Epithelial cell of proximal tubule (primary cell): ENCODE results near the gene RGS6. TPM values are rescaled to one million over a fixed set of nuclear protein-coding genes. Genes with fewer than 3 reads are reported as not detected.
A peak's percentile ranks its signal among the peaks of the same experiment; 100 is the strongest.

Experiments used
- DNase-seq: peaks from one replicate; pipeline ENCODE4 v3.0.0-alpha.2; 2011; ENCODE audit warnings: low read depth
- H3K4me3 ChIP-seq: 2 replicates; pipeline ENCODE4 v1.5.1; 2011; ENCODE audit warnings: low read depth, mild to moderate bottlenecking, low read length
- total RNA-seq: library from RNA; depleted of rRNA; stranded (reverse); fragments of >200 nt; gene quantifications from 2 replicates; pipeline ENCODE4 v1.2.3, GENCODE V29; 2015
- TF ChIP-seq, protein P1 (sequence below): conservative IDR thresholded peaks from 2 replicates; pipeline ENCODE4 v1.5.1; 2012; ENCODE audit warnings: low read depth, mild to moderate bottlenecking, low read length

The RGS6 gene
- total RNA-seq, 1 donor from 2014 or later = not detected

DNA sequence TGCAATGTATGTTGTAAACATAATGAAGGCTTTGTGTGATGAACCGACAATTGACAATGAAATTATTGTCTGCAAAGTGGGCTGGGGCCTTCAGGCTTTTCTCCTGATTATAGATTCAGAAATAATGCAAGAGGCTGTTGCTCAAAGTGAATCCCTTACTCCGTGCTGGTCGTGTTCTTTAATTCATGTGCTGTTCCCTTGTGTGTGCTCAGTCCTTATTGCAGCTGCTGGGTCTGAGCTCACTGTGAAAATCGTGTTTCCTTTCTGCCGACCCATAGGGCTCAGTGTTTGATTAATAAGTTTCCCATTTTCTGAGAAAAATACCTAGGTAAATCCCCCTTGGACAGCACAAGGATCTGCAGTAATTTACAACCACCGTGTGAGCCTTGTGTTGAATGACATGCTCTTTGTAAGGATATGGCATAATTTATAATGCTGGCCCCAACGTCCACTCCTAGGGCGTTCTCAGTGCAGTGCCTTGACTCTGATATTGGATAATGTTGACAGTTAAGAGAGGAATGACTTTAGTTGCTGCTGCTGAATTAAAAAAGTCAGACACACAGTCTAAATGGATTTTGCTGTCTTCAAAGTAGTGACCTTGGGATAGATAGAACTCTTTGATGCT lies 81.6 kb downstream of the RGS6 start:
- TF ChIP-seq, protein P1, sequence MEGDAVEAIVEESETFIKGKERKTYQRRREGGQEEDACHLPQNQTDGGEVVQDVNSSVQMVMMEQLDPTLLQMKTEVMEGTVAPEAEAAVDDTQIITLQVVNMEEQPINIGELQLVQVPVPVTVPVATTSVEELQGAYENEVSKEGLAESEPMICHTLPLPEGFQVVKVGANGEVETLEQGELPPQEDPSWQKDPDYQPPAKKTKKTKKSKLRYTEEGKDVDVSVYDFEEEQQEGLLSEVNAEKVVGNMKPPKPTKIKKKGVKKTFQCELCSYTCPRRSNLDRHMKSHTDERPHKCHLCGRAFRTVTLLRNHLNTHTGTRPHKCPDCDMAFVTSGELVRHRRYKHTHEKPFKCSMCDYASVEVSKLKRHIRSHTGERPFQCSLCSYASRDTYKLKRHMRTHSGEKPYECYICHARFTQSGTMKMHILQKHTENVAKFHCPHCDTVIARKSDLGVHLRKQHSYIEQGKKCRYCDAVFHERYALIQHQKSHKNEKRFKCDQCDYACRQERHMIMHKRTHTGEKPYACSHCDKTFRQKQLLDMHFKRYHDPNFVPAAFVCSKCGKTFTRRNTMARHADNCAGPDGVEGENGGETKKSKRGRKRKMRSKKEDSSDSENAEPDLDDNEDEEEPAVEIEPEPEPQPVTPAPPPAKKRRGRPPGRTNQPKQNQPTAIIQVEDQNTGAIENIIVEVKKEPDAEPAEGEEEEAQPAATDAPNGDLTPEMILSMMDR = no peak
- no peak for DNase-seq
- no peak overlapping the region for H3K4me3 ChIP-seq

DNA sequence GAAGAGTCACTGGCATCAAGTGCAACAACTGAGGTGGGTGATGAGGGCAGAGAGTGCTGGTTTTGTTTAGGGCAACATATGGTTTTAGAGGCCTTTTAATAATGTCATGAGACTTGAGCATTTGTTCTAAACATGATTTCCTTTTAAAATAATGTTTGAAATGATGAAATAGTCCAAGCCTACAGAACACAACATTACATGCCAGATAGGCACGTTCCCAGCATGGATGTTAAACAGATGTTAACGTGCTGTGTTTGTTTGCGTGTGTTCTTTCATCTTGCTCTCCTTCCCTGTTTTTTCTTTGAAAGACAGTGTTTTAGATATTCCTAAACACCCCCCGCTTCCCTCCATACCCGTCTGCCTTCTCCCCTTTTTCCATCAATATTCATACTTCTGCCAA lies 82.3 kb downstream of the RGS6 start:
- TF ChIP-seq, protein P1 = no peak
- H3K4me3 ChIP-seq = no peak overlapping the region
- DNase-seq = no peak

DNA sequence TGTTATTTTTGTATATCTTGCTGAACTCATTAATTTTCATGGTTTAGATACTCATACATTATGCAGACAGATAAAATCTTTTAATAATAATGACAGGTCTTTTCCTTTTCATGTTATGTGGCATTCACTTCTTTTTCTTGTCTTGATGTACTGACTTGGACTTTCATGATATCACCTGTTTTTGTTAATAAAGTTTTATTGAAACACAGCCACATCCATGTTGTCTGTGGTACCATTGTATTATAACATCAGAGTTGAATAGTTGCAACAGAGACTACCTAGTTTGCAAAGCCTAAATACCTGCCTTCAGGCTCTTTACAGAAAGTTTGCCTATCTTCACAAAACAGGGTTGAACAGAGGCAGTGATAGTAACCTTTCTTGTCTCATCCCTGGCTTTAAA lies 85.1 kb downstream of the RGS6 start:
- H3K4me3 ChIP-seq = no peak overlapping the region
- DNase-seq = no peak
- TF ChIP-seq, protein P1 = no peak

DNA sequence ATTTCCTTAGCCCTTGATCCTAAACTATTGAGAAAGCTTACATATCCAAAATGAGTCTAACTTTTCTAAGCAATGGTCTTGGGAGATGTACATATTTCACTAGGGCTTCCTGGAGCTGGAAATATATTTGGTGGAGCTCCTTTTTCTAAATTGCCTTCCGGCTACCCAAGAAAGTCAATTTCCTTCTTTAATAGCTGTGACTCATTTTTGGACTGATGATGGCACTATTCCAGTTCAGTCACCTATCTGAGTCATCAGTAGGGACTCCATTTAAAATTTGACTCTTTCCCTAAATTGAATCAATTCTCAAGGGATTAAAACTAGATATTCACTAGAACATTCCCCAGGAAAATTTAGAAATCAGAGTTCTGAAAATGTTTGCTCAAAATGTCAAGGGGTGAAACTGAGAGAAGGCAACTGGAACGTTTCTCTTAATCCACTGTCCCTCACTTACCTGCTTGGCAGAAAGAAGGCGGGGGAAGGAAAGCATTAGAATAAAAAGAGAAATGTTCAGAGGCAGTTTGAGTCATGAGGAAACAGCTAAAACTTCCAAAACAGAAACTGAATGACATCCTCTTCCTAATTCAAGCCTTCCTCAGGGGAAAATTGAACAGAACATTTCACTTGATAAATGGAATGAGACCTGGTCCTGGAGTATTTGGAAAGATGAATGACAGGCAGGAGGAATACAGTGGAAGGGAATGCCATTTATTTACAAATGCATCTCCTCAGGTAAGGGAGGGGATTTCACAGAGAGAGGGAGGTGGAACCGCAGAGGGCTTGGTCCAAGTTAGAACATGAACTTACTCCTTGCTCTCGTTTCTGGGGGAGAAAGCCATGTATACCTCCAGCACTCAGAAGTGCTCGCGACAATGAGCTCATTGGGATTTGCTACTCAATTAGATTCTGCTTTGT lies 91.2 kb downstream of the RGS6 start:
- TF ChIP-seq, protein P1 = no peak
- DNase-seq = no peak
- H3K4me3 ChIP-seq = no peak overlapping the region

DNA sequence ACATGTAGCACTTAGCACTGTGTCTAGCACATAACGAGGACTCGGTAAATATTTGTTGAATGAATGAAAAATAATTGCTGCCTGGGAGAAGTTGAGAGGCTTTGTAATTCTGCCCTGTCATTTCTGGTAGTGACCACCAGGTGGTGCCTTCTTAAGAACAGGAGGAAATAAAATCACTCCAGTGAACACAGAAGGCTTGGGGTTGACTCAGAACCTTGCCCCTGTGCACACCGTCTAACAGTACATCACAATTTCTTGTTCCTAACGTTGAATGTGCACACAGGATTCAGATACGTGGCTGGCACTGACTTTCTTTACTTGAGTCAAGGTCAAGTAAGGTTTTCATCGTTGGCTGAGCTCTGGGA lies 91.8 kb downstream of the RGS6 start:
- DNase-seq = peak; percentile 23
- H3K4me3 ChIP-seq = no peak overlapping the region
- TF ChIP-seq, protein P1 = peak; percentile 72

DNA sequence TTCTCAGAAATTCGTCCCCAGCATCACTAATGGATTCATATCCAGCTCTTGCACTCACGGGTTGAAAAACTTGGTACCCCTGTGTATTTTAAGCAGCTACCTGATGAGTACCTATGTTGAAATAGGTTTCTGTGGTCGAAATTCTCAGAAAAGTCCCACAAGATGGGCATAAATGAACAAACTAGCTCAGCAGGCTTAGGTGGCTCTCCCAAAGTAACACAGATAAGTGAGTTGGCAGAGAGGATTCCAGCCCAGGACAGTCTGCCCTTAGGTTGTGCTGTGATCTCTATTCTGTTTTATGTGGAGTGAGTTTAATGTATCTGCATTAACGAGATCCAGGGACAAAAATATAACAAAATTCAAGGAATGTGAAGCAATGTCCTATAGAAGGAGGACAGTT lies 92.3 kb downstream of the RGS6 start:
- H3K4me3 ChIP-seq = no peak overlapping the region
- TF ChIP-seq, protein P1 = no peak
- DNase-seq = no peak

DNA sequence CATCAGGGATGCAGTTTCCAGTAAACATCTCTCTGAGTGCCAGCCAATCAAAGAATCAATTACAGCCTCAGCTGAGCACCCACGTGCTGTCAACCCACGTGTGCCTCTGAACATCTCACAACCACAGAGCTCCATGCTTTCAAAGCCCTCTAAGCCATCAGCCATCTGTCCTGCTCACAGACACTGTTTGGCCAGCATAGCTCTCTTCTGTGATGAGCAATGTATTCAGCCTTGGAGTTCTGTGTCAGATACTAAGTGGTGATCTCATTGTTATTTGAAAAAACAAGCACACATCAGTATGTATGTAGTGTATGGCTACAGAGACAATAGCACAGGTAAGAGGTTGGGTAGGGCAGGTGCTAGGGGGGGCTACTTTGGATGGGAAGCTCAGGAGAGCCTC lies 94.3 kb downstream of the RGS6 start:
- TF ChIP-seq, protein P1 = no peak
- no peak overlapping the region for H3K4me3 ChIP-seq
- no peak for DNase-seq
